Inflammatory macrophage treated with lipopolysaccharide for 4 hours (primary cell): Measurements from ENCODE around the gene STRBP.
A peak's percentile ranks its signal among the peaks of the same experiment; 100 is the strongest.
"Not testable (repeated sequence)": the region's sequence is repeated elsewhere in the genome, so short reads cannot be mapped to it uniquely, and the experiment has no call there.

Source experiments
- DNase-seq: peaks from one replicate; pipeline ENCODE4 v3.0.0-alpha.2; 2020

Gene STRBP

DNA sequence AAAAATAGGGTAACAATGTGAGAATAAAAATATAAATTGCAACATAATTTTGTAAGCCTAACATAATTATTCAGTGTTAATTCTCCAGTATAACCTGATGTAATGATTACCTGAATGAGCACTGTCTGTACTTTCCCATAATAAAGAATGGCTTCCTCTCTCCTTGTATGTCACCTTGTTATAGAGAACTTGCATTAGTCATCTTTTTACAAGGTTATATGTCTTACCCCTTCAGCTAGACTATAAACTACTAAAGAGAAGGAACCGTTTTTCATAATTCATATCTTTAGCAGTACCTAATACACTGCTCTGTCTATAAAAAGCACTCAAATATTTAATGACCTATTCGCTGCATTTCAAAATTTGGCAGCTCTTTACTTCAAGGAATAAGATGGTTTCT, 19.8 kb downstream of the STRBP start:
- no peak for DNase-seq

DNA sequence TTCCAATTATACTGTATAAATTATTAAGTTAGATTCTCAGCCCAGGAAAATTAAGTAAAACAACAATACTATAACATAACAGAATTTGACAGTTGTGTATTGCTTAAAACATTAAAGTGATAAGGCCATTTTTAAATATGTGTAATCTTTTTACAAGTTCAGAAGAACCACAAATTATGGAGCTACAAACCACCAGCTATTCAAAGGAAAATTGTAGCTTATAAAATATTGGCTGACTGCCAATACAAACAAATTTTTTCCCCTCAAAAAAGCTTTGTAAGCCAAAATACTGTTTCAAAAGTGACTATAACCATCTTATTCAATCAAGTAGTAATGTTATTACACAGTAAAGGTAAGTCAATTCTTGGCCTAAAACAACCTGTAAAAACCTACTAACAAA, 21.9 kb downstream of the STRBP start:
- DNase-seq = no peak

DNA sequence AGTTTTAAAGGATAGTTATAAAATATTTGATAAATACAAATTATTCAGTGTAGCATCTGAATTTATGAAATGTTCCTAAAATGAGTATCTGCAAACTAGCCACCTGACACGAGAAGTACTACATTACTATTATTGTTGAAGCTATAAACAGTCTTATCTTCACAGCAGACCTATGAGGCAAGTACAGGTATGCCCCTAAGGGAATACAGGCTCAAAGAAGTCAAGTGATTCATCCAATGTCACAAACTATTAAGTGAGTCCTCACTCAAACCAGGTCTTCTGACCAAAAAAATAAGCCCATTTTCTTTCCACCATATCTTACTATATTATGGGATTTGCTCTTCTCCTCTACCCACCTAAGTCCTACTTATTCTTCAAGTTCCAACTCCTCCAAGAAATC, 28.7 kb downstream of the STRBP start:
- DNase-seq = no peak

DNA sequence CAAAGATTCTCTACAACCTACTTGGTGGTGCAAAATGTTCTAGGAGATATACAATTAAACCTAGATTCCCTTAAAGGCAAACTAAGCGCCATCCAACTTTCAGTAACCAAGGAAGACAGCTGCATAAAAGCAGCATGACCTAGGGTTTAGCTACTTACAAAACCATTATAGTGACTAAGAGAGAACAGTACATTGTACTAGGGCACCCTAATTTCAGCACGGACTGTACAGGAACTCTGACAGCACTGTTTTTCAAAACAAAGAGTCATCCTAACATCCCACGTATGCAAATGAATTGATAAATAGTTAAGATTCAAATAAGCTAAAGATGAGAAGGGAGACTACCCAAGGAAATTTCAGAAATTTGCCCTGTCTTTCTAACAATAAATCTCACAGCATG, 30.0 kb downstream of the STRBP start:
- DNase-seq = peak; percentile 18

DNA sequence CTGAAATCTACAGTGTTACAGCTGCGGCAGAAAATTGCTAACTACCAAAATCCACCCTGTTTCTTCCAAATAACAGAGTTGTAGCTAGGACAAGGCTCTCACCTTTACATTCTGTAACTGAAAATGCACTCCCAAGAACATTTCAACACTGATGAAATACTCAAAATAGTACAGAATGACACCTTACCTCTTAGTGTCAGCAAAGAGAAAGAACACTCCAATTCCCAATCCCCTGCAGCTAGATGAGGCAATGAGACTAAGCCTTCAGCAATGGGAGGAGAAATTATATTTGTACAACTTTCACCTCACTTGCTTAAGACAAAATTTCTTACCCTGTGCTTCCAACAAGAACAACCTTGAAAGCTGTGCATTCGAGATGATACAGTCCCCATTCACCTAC, 31.2 kb downstream of the STRBP start:
- DNase-seq = no peak

DNA sequence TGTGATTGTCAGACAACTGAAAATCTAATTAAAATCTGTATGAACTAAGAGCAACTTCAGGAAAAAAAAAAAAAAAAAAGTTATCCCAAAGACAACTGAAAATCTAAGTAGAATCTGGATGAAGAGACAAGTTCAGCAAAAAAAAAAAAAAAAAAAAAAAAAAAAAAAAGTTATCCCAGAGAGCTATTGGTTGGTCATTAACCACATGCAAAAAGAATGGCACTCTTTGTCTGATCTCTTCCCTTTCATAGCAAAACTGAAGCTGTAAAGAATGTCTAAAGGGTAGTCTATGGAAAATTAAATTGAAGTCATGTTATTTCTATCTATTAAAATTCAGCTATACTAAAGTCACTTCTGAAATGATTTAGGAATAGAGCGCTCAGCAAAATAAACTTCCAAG, 32.9 kb downstream of the STRBP start:
- no peak for DNase-seq

DNA sequence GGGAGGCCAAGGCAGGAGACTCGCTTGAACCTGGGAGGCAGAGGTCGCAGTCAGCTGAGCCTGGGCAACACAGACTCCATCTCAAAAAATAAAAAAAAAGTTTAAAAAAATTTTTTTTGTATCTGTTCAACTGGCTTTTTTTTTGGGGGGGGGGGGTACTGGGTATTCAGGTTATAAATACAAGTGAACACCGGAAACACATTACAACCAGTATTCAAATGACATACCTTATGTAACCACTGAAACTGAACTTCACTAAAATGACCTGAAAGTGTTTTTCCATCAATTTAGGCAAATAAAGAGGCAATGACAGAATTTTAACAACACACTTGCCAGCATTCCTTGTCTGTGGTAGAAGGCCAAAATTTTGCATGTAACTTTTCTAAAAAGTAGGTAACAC, 33.5 kb downstream of the STRBP start:
- no peak for DNase-seq

DNA sequence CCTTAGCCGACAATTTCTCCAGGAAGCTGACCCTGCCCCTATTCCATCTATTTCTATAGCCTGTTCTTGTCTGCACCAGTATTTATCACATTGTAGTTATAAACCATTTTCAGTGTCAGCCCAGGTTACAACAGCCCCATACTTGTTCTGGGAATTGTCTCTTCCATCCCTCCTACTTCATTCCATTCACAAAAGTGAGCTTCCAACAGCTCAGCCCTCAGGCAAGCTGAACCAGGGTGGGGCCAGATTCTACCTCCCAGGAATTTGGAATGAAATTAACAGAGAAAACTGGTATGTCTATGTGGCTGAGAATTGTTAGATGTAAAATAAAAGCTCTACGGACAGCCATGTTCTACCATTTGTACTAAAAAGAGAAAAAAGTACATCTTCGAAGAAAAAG, 36.1 kb downstream of the STRBP start:
- DNase-seq = no peak

DNA sequence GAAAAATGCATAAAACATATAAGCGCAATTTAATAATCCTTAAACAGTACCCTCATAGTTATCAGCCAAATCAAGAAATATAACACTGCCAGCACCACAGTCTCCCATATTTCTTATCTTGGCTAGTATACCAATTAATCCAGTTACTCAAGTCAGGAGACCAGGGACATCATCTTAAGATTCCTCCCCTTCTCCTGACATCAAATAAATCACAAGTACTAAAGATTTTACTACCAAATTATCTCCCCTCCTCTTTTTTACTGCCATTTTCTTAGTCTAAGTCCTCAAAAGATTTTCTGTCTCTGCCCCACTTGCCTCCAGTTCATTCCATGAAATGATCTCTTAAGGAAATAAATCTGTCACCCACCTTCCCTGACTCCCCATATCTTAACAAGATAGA, 37.0 kb downstream of the STRBP start:
- no peak for DNase-seq

DNA sequence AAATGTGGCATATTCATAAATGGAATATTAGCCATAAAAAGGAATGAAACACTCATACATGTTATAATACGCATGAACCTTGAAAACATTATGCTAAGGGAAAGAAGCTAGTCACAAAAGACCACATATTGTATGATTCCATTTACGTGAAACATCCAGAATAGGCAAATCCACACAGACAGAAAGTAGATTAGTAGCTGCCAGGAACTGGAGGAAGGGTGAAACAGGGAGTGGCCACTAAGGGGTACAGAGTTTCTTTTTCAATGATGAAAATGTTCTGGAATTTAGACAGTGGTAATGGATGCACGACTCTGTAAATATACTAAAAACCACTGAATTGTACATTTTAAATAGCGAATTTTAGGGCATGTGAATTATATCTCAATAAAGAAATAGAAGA, 39.4 kb downstream of the STRBP start:
- no peak for DNase-seq

DNA sequence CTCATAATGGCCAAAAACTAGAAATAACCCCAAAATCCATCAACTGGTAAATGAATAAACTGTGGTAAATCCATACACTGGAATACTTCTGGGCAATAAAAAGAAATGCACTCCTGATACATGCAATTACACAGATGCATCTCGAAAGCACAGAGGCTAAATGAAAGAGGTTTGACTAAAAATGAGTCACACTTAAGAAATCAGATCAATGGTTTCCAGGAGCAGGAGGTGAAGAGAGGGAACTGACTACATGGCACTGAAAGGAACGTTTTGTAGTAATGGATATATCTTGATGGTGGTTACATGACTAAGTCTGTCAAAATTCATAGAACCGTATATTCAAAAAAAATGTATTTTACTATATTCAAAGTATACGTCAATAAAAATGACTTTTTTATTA, 42.4 kb downstream of the STRBP start:
- peak; percentile 6 for DNase-seq

DNA sequence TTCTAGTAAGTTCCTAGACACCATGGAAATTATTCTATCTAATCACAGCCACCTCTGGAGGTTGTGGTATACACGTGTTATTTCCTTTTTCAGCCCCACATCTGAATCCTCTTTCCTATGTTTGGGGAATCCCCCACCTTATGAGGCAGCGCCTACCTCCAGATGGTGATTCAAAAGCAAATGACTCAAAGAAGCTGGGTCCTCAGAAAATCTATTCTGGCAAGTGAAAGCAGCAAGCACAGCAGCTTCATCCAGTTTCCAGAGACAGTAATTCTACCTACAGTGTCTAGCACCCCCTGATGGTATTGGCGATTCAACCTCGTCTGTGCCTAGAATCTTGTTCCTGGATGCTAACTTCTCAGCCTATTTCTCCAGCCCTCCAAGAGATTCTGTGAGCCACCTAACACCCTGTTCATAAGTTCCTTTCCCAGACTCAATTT, 43.0 kb downstream of the STRBP start:
- peak; percentile 70 for DNase-seq

DNA sequence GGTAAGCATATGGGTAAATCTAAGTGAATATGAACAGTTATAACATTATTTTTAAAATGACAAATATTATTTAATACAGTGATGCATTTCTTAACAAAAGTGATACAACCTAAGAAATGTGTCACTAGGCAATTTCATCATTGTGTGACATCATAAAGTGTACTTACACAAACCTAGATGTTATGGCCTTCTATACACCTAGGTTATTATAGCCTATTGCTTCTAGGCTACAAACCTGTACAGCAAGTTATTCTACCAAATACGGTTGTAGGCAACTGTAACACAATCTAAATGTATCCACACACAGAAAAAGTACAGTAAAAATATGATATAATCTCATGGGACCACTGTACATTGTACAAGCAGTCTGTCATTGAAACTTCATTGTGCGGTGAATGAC, 48.3 kb downstream of the STRBP start:
- peak; percentile 20 for DNase-seq

DNA sequence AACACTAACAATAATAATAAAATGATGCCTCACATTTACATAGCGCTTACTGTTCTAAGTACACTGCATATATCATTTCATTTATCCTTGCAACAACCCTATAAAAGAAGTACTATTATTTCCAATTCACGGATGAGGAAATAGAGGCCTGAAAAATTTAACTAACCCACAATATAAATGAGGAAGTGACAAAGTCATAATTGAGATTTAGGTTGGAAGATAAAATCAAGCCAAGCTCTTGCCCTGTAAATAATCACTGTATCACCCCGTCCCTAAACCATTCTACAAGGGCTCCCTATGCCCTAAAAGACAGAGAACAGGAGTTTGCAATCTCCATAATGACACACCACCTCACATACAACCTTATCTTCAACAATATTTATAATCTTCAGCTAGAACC, 49.6 kb downstream of the STRBP start:
- no peak for DNase-seq

DNA sequence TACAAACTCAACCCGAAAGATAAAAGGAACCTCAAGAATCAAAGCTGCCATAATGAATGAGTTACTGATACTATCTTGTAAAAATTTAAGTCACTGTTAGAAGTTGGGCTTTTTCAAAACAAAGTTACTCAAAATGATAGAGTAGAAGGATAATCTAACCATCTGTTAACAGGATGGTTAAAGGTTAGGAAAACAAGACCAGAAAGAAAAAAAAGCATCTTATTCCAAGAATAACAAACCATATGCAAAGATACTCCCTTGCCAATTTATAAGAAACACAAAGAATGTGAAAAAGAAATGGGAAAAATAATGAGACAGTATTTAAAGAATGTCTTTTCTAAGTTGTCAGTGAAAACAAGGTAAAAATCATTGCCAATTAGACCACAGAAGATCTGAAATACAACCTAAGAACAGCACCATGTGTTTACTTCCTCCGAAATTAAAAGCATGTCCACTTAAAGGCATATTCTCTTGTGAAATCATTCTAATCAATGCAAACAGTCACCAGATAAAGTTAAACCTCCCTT, 51.2 kb downstream of the STRBP start:
- no peak for DNase-seq

DNA sequence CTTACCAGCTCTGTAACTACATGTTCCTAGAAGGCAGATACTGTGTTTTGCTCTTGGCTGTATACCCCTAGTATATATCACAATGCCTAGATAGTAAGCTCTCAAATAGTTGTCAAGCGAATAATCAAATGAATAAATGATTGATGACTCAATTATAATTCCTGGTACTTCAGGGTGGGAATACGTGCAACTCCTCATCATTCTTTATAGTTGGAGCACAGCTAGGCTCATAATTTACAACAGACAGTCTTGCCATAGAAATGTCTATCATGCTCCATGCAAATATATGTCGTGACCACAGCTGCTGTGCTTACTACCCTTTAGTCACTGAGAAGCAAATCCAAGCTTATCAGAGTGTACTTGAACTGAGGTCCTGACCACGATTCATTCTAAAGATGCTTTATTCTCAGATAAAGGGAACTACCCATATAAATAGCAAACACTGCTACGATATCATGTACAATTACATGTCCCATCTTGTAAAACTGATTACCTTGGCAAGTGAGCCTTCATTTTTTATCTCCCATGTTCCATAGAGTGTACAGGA, 52.1 kb downstream of the STRBP start:
- no peak for DNase-seq

DNA sequence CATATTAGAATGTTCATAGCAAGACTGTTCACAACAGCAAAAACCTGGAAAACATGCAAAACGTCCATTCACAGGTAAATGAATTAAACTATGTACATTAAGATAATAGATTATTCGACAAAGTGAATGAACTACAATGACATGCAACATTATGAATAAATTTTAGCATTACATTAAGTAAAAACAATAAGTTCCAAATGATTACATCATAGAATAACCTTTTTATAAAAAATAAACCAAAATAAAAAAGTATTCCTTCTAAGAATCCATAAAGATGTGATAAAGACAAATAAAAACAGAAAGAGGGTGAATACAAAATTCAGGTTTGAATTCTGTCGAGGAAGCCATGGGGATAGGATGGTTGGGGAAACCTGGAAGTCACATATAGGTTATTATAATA, 57.3 kb downstream of the STRBP start:
- DNase-seq = no peak

DNA sequence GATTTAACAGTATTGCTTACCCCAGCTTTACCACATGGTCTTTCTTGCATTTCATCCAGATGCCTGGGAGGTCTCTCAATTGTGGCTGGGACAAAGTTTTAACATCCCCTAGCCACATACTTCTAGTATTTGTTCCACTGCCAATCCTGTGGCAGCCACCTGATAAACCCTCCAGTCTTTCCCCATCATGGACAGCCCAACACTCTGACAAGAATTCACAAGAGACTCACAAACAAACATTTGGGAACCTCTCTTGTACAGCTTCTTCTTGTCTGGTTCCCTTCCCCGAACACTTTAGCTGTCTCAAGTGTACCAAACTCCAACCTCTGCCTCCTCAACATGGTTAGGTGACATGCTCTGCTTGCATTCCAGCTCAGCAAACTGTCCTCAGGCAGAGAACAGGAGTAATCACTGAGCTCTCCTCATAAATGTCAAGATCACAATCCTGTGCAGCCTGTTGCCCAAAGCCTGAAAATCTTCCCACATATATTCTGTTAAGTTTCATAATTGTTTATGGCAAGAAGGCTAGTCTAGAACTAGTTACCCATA, 59.7 kb downstream of the STRBP start:
- DNase-seq = no peak

DNA sequence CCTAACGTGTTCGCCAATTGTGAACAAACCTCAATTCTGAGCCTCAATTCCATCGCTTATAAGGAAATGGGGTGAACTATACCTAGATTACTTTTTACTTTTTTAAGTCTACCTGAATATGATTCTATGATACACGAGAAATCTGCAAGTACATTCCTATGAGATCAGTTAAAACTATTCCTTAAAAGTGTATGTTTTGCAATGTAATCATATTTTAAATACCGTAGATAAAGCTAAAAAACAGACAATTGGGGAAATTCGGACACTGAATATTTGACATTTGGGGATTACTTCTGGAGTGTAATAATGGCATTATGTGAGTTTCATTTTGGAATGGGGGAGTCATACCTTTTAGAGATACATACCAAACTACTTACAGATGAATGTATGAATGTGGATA, 62.3 kb downstream of the STRBP start:
- no peak for DNase-seq

DNA sequence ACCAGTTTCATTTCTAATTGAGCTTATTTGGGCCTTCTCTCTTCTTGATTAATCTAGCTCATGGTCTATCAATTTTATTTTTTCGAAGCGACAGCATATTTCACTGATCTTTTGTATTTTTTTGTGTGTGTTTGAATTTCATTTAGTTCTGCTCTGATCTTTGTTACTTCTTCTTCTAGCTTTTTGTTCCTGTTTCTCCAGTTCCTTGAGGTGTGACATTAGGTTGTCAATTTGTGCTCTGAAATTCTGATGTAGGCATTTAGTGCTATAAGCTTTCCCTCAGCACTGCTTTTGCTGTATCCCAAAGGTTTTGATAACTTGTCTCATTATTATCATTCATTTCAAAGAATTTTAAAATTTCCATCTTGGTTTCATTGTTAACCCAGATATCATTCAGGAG, 67.3 kb downstream of the STRBP start:
- DNase-seq = no peak

DNA sequence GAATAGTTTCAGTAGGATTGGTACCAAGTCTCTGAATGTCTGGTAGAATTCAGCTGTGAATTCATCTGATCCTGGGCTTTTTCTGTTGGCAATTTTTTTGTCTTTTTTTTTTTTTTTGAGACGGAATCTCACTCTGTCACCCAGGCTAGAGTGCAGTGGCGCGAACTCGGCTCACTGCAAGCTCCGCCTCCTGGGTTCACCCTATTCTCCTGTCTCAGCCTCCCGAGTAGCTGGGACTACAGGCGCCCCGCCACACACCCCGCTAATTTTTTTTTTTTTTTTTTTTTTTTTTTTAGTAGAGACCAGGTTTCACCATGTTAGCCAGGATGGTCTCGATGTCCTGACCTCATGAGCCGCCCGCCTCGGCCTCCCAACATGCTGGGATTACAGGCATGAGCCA, 67.9 kb downstream of the STRBP start:
- not testable (repeated sequence) for DNase-seq

DNA sequence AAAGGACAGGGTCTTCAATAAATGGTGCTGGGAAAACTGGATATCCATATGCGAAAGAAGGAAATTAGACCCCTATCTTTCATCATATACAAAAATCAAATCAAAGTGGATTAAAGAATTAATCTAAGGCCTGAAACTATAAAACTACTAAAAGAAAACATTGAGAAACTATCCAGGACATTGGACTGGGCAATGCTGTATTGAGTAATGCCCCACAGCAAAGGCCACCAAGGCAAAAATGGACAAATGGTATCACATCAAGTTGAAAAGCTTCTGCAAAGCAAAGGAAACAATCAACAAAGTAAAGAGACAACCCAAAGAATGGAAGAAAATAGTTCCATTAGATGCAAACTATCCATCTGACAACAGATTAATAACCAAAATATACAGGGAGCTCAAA, 72.3 kb downstream of the STRBP start:
- DNase-seq = no peak

DNA sequence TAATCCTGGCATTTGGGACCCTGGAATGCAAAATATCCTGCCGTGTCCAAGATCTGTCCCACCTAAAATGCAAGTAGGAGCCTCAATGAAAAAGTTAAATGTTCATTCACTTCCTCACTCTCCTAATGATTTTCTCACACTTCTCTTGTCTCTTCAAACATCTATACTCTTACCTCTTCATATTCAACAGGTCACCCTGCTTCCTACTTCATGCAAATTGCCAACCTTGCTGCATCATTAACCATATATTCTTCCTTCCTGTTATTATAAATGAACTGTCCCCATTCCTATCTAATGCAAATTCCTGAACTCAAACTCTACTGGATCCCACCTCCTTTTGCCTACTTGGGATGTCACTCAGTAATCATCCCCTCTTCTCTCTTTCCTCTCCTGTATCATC, 74.4 kb downstream of the STRBP start:
- DNase-seq = no peak

DNA sequence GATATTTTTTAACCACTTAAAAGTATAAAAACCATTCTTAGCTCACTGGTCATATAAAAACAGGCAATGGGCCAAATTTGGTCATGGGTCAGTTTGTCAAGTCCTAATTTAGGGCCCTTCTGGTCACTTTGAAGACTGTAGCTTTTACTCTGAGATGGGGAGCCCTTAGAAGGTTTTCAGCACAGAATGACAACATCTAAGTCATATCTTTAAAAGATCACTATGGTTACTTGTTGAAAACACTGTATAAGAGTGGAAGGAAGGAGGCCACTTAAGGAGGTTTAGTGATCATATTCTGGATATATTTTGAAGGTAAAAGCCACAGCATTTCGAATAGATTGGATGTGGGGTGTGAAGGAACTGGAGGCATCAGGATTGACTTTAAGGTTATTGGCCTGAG, 76.7 kb downstream of the STRBP start:
- DNase-seq = no peak

DNA sequence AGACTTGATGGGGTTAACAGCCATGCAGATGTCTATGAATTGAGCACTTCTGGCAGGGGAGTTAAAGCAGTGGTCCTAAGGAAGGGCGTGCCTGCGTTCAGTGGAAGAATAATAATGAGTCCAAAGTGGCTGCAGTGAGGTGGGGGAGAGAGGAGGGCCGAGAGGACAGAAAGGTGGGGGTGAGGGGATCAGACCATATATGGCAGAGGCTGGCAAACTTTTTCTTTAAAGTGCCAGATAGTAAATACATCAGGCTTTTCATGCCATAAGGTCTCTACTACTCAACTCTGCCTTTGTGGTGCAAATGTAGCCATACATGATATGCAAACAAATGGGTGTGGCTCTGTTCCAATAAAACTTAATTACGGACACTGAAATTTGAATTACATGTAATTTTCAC, 77.1 kb downstream of the STRBP start:
- DNase-seq = no peak
